Tibial nerve (tissue), 4 donors: ENCODE data around the gene CLEC16A. TPM values are rescaled to one million over a fixed set of nuclear protein-coding genes. Genes with fewer than 3 reads are reported as not detected.

Experiments used
- DNase-seq, 2 donors: peaks; one replicate each; pipeline ENCODE4 v3.0.0-alpha.2; 2019; ENCODE audit warnings: low spot score in 2 of 2
- H3K27ac ChIP-seq, 4 donors: fragments of 200-600 bp; sonication (generic) in 3 of 4; one replicate each; pipeline ENCODE4 v1.5.1; 2017 to 2019; ENCODE audit warnings: mild to moderate bottlenecking in 1 of 4
- H3K27me3 ChIP-seq, 2 donors: fragments of 200-600 bp; sonication (generic) in 1 of 2; one replicate each; pipeline versions ENCODE4 v1.5.1 to v1.6.0; 2017 to 2019
- H3K36me3 ChIP-seq, 3 donors: fragments of 200-600 bp; sonication (generic); one replicate each; pipeline ENCODE4 v1.5.1; 2018 to 2019
- H3K4me1 ChIP-seq, 4 donors: fragments of 200-600 bp; sonication (generic) in 3 of 4; one replicate each; pipeline ENCODE4 v1.5.1; 2017 to 2019
- H3K4me3 ChIP-seq, 4 donors: fragments of 200-600 bp; sonication (generic) in 3 of 4; one replicate each; pipeline ENCODE4 v1.5.1; 2017 to 2019; ENCODE audit warnings: mild to moderate bottlenecking in 1 of 4, moderate library complexity in 1 of 4
- H3K9me3 ChIP-seq, 4 donors: fragments of 200-600 bp; sonication (generic) in 3 of 4; one replicate each; pipeline ENCODE4 v1.5.1; 2017 to 2019
- EP300 ChIP-seq, 2 donors: sonication (generic); formaldehyde crosslinking; IDR thresholded peaks; one replicate each; pipeline ENCODE4 v1.6.1; 2017; ENCODE audit warnings: antibody characterized with exemption in 2 of 2, mild to moderate bottlenecking in 1 of 2
- POLR2A ChIP-seq, 2 donors: fragments of 450-650 bp; IDR thresholded peaks; one replicate each; pipeline ENCODE4 v1.6.1; 2017; ENCODE audit warnings: antibody characterized with exemption in 2 of 2, mild to moderate bottlenecking in 2 of 2, moderate library complexity in 2 of 2
- WGBS, 2 donors: methylation state at CpG; one replicate each; pipeline ENCODE4 v1.1.5; 2018; 5-methylcytosine and 5-hydroxymethylcytosine counted together
- total RNA-seq, 4 donors: library from RNA; depleted of rRNA; stranded (reverse); fragments of >200 nt; gene quantifications; one replicate each; pipeline ENCODE4 v1.1.0, GENCODE V29; 2016
- TF ChIP-seq, protein P1 (sequence below), 5 experiments: fragments of 200-600 bp in 3 of 5; fragments of 450-650 bp in 2 of 5; sonication (generic) in 3 of 5; IDR thresholded peaks; one replicate each; pipeline ENCODE4 v1.5.1; 2016 to 2019; ENCODE audit warnings: antibody characterized with exemption in 5 of 5, mild to moderate bottlenecking in 3 of 5, moderate library complexity in 2 of 5

CLEC16A gene
- total RNA-seq, 4 donors from 2014 or later = 37.4 to 70.2 (median 55.2) TPM

DNA sequence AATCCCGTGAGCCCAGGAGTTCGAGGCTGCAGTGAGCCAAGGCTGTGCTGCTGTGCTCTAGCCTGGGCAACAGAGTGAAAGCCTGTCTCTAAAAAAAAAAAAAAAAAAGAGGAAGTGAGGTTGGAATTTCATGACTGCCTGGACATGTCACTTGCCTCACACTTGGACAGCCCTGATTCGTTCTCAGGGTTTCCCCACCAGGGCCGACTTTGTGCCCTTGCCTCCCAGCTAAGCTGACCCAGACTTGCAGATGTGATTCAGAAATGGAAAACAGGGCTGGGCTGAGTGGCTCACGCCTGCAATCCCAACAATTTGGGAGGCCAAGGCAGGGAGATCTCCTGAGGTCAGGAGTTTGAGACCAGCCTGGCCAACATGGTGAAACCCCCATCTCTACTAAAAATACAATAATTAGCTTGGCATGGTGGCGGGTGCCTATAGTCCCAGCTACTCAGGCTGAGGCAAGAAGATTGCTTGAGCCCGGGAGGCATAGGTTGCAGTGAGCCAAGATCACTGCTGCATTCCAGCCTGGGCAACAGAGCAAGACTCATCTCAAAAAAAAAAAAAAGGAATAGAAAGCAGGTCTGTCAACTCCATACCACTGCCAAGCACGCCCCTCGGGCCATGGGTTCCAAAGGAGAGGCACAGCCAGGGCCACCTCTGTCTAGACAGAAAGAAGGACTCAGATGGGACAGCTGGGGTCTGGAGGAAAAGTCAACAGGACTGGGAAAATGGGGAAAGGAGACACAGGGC, 264.7 kb downstream of the CLEC16A start:
- no peak overlapping the region for H3K27ac ChIP-seq
- H3K4me3 ChIP-seq = no peak overlapping the region
- TF ChIP-seq POLR2A (IDR thresholded peaks at IDR 0.05) (no peak), EP300 (IDR thresholded peaks at IDR 0.05) (no peak)
- TF ChIP-seq, protein P1, sequence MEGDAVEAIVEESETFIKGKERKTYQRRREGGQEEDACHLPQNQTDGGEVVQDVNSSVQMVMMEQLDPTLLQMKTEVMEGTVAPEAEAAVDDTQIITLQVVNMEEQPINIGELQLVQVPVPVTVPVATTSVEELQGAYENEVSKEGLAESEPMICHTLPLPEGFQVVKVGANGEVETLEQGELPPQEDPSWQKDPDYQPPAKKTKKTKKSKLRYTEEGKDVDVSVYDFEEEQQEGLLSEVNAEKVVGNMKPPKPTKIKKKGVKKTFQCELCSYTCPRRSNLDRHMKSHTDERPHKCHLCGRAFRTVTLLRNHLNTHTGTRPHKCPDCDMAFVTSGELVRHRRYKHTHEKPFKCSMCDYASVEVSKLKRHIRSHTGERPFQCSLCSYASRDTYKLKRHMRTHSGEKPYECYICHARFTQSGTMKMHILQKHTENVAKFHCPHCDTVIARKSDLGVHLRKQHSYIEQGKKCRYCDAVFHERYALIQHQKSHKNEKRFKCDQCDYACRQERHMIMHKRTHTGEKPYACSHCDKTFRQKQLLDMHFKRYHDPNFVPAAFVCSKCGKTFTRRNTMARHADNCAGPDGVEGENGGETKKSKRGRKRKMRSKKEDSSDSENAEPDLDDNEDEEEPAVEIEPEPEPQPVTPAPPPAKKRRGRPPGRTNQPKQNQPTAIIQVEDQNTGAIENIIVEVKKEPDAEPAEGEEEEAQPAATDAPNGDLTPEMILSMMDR (IDR thresholded peaks at IDR 0.05) = no peak
- 71 to 78% methylated on average over 9 of the region's 9 CpGs for WGBS, 2 donors
- peaks cover 0 to 12% (median 2%) of the 10 kb centered on the region in 4 donors for H3K4me1 ChIP-seq
- H3K36me3 ChIP-seq = no peaks in the 10 kb centered on the region
- H3K27me3 ChIP-seq = no peaks in the 10 kb centered on the region
- no peak for DNase-seq
- H3K9me3 ChIP-seq = peaks cover 0 to 15% (median 0%) of the 10 kb centered on the region in 4 donors

DNA sequence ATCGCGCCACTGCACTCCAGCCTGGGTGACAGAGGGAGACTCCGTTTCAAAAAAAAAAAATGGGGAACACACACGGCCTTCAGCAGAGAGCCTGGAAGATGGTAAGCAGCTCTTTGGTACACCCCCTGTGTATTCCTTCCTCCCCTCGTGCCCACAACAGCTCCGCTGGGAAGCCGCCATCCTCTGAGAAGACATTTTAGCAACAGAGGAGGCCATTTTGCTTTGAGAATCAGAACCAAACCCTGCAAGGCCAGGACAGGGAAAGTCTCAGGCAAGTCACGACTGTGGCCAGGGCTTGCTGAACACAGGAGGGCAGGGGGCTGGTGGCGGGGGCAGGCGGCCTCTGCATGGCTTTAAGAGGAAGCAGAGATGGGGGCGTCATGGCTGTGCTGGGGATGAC, 265.9 kb downstream of the CLEC16A start:
- Histone ChIP-seq H3K36me3 (no peaks in the 10 kb centered on the region), H3K9me3 (peaks cover 0 to 19% (median 0%) of the 10 kb centered on the region in 4 donors), H3K4me1 (peaks cover 0 to 12% (median 2%) of the 10 kb centered on the region in 4 donors), H3K4me3 (no peak overlapping the region), H3K27ac (no peak overlapping the region), H3K27me3 (no peaks in the 10 kb centered on the region)
- no peak for DNase-seq
- whole genome bisulfite sequencing, 2 donors = 76 to 83% methylated on average over 11 of the region's 11 CpGs
- TF ChIP-seq, protein P1 (IDR thresholded peaks at IDR 0.05) = no peak
- no peak for TF ChIP-seq EP300 (IDR thresholded peaks at IDR 0.05)
- TF ChIP-seq POLR2A (IDR thresholded peaks at IDR 0.05) = no peak

DNA sequence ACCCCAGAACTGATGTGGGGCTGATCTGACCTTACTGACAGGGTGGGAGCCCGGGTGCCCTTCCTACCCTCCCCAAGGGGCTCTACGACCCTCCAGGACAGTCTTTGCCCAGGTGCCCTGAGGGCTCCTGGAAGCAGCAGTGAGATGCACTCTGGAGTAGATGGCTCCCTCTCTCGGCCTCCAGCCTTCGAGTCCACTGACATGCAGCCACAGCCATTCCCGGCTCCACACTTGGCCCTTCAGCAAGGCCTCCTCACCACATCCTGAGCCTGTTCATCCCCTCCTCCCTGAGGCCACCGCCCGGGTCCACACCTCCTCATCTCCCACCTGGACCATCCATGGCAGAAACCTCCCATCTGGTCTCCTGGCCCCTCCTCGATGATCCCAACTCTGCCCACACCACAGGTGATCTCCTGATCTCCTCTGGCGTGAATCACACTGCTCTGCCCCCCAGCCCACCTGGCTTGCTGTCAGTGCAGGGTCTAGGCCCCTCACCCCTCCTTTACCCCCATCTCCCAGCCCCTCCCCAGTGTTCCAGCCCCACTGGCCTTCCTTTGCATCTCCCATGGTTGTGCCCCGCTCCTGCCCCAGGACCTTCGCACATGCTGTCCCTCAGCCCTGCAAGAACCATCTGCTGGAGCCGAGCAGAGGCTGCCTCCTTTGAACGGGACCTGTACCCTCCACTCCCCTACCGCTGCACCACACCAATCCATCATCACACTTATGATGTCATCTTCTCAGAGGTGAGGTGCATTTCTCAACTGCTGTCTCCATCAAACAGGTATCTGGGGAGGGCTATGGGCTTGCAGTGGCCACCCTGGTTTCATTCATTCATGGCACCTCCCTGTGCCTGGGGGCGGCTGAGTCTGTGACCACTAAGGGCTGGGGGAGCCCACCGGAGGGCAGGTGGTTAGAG, 267.0 kb downstream of the CLEC16A start:
- Histone ChIP-seq H3K9me3 (peaks cover 0 to 30% (median 0%) of the 10 kb centered on the region in 4 donors), H3K36me3 (no peaks in the 10 kb centered on the region), H3K4me3 (no peak overlapping the region), H3K4me1 (peaks cover 0 to 3% (median 0%) of the 10 kb centered on the region in 4 donors), H3K27me3 (no peaks in the 10 kb centered on the region), H3K27ac (no peak overlapping the region)
- DNase-seq = no peak
- 76 to 80% methylated on average over 16 of the region's 16 CpGs for WGBS, 2 donors
- no peak for TF ChIP-seq EP300 (IDR thresholded peaks at IDR 0.05)
- TF ChIP-seq, protein P1 (IDR thresholded peaks at IDR 0.05) = no peak

DNA sequence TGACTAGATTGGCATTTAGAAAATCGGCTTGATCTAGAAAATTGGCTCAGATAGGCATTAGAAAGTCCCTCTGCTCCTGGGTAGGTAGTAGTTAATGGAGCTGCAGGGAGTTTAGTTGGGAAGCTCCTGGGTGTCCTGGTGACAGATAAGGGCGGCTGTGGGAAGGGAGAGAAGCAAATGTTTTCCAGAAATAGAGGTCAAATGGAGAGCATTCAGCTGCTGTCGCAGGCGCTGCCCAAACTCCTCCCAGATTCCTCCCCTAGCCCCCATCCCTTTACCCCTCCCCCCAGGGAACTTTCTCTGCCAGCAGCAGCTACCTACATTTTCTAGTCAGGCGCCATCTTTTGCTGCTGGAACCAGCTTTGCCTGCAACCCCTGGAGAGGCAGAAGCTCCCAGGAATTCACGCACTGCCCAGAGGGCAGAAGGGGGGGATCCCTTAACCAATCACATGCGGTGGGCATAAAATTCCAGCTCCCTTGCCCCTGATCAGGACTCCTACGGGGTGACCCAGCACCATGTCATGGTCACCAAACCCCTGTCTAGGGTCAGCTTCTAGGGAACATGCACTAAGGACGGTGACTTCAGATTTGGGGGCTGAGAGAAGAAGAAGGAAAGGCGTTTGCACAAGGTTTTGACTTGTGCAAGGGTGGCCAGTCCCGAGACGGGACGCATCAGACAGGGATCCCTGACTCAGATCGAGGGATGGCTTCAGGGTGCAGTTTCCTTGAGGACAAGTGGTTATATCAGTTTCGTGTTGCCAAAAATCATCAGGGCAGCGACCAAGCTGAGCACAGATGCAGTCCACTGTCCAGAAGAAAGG, 267.8 kb downstream of the CLEC16A start:
- 66 to 68% methylated on average over 16 of the region's 16 CpGs for WGBS, 2 donors
- H3K36me3 ChIP-seq = no peaks in the 10 kb centered on the region
- H3K4me3 ChIP-seq = no peak overlapping the region
- DNase-seq = no peak
- peaks cover 0 to 37% (median 0%) of the 10 kb centered on the region in 4 donors for H3K9me3 ChIP-seq
- no peak overlapping the region for H3K27ac ChIP-seq
- TF ChIP-seq POLR2A (IDR thresholded peaks at IDR 0.05) (no peak), EP300 (IDR thresholded peaks at IDR 0.05) (no peak)
- TF ChIP-seq, protein P1 (IDR thresholded peaks at IDR 0.05) = no peak
- H3K27me3 ChIP-seq = no peaks in the 10 kb centered on the region
- no peaks in the 10 kb centered on the region for H3K4me1 ChIP-seq
